NCI-H2029 (cell line): ENCODE data around the gene TRIM38.
A peak's percentile ranks its signal among the peaks of the same experiment; 100 is the strongest.

Experiments used
- DNase-seq: peaks from one replicate; lab custom pipeline; 2025; lab: John Stamatoyannopoulos, UW

The TRIM38 gene

DNA sequence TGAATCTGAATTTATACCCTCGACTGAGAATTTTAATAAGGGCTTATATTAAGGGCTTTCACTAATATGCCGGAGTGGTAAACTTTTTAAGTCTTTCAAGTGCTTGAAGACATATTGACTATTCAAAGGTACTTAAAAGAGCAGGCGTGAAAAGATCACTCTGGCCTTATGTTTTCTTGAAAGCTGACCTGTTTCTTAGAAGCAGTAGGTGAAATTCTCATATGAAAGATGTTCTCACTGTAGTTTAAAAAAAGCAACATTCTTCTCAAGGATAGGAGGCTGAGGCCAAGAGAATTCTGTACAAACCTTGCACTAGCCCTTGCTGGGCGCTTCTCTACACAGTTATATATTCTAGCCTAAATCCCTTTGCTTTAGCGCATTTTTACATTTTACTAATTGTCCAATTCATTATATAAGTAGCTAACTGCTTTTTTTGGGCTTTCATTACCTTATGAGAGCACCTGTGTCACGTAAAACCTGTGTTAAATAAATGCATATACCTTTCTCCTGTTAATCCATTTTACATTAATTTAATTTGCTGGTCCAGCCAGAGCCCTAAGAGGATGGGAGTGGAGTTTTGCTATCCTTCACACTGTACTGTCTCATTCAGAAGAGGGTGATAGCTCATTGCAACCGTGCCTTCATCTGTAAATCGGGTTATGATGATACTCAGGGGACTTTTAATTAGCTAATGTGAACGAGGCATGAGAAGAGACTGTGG, 65.0 kb downstream of the TRIM38 start:
- DNase-seq: no peak

DNA sequence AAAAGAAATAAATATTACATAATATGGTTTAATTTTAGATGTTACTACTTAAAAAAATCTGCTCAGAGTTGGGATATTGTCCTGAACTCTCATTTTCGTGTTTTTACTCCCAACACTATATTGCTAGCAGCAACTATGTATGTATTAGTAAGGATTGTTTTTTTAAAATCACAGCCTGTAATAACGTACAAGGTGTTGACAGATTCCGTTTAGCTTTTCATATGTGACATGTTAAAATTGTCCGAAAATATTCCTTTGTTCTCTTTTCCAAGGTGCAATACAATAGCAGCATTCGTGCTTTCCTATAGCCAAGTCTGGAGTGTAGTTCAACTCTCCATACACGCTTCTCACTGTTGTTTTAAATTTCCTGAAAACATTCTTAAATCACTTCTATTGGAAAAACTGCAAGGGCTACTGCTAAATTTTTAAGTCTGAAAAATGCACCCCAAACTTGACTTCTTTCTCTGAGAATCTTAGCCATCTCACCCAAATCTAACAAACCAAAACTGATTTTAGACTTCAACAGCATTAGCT, 65.7 kb downstream of the TRIM38 start:
- no peak for DNase-seq

DNA sequence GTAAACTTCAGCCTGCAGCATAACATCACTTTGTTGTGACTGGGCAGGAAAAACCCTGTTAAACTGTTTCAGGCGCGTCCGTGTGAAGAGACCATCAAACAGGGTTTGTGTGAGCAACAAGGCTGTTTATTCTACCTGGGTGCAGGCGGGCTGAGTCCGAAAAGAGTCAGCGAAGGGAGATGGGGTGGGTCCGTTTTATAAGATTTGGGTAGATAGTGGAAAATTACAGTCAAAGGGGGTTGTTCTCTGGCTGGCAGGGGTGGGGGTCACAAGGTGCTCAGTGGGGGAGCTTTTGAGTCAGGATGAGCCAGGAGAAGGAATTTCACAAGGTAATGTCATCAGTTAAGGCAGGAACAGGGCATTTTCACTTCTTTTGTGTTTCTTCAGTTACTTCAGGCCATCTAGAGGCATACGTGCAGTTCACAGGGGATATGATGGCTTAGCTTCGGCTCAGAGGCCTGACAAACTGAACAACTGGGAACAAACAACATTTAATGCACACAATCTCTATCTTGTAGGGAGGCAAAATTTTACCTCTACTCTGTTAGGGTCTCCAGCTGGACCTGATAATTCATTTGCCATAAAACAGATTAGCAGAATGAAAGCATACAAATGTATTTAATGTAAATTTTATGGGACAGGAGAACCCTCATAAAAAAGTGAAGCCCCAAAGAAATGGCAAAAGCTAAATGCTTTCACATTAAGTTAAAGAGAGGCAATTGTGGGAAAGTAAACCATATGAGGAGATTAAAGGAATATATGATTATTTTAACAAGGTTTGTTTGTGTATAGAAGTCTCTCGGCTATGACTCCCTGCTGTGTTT, 66.4 kb downstream of the TRIM38 start:
- no peak for DNase-seq

DNA sequence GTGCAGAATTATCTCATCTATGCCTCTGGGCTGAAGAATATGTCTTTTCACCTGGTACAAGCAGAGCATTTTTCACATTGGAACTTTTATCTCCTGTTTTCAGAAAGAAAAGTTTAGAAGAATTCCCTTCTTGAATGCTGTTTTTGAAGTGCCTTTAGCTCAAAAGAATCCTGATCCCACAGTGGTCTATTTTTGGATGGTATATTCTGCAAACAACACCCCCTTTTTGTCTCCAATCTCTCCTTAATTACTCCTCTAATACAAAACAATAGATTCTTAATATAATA, 66.9 kb downstream of the TRIM38 start:
- no peak for DNase-seq

DNA sequence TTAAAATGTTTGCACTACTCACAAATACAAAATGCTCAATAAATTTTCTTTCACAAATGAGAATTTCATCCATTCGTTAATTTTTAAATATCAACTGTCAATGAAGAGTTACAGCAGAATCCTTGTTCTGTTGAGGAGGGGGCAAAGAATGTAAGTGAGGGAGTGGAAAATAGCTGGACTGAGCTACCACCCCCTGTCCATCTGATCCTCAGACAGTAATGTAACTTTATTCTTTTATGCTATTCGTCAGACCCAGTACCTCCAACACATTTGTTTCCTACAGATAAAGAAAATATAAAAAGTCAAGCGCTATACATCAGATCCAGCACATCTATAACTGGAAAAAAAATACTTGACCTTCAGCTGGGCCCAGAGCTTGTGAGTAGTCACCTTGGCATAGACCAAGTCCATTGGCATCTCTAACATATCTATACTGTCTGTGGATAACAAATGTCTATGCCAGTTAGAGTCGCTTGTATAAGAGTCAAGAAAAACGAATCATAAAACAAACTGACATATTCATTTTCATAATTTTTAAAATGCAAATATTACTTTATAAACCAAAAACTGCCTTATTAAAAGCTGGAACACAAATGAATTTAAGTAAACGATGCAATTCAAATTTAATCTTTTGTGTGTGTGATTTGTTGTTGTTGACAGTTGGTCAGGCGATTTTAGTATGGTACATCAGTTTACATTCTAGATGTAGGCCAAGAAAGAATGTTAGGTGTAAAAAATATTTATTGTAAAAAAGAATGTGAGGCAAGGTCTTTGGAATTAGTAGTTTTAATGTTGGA, 67.5 kb downstream of the TRIM38 start:
- no peak for DNase-seq

DNA sequence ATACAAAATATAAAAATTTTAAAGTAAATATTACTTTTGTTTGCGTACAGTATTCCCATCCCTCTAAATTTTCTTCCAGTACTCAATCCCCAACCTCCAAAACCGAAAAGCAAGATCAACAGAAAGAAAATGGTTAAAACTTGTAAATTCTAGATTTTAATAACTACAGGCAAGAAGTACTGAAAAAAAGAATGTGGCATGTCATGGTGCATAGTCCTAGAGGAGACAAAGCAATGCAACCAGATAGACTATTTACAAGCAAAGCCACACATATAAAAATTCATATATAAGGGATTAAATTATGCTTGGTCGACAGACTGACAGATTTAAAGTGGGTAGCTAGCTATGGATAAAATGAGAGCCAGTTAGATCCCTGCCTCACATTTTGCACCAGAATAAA, 68.1 kb downstream of the TRIM38 start:
- no peak for DNase-seq

DNA sequence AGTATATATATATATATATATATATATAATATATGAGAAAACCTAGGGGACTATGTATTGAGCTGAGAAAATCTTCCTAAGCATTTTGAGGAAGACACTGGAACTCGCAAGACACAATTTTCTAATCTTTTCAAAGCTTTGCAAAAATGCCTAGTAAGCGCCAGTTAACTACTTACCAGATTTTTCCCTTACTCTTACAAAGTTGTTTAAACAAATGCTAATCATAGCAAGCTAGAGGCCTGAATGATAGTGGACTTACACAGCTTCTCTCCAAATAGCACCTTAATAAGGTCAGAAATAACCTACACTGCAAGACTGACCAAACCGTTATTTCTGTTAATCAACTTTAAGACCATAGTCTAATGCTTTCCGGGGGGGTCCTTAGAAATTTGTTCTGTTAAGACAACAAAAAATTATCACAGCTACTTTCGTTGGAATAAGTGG, 68.6 kb downstream of the TRIM38 start:
- no peak for DNase-seq

DNA sequence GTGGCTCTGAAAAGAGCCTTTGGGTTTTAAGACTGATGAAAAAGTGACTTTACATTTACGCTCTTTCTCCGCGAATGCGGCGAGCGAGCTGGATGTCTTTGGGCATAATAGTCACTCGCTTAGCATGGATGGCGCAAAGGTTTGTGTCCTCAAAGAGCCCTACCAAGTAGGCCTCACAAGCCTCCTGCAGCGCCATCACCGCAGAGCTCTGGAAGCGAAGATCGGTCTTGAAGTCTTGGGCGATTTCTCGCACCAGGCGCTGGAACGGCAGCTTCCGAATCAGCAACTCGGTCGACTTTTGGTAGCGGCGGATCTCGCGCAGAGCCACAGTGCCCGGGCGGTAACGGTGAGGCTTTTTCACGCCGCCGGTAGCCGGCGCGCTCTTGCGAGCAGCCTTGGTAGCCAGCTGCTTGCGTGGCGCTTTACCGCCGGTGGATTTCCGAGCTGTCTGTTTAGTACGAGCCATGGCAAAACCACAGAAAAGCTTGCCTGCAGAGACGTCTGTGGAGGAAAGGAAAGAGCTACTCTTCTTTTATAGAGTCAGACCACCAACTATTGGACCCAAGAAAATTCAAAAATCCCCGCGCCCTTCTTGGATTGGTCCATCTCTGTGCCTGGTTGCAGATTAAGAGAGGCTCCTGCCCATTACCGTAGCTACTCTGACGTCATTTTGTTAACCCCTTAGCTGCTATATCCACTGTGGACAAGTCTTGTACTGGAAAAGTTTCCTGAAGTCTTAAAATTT, 69.2 kb downstream of the TRIM38 start:
- DNase-seq: peak; percentile 99

DNA sequence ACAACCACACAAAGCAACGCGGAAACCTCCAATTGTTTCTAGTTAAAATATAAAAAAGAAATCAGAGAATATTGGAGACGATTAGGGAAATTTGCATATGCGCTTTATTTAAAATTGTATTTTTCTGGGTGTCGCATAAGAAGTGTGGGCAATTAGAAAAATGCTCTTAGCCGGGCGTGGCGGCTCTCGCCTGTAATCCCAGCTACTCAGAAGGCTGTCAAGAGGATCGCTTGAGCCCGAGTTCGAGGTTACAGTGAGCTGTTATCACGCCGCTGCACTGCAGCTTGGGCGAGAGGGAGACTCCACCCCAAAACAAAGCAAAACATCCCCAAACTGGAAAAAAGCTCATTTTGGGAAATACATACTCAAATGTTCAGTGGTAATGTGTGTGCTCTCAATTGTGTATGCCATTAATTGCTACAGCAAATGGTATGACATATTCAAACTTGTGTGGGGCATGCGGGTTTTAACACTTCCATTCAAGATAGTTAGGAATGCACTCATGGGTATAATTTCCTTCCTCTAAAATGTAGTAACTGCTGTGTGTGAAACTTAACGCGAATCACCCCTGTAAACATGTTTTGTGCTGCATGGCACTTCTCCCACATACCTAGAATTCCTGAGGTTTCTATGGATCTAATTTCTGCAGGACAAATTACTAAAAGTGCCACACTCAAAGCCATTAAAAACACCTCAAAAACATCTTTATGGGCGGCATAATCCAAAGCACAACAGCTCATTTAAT, 69.9 kb downstream of the TRIM38 start:
- DNase-seq: peak; percentile 62

DNA sequence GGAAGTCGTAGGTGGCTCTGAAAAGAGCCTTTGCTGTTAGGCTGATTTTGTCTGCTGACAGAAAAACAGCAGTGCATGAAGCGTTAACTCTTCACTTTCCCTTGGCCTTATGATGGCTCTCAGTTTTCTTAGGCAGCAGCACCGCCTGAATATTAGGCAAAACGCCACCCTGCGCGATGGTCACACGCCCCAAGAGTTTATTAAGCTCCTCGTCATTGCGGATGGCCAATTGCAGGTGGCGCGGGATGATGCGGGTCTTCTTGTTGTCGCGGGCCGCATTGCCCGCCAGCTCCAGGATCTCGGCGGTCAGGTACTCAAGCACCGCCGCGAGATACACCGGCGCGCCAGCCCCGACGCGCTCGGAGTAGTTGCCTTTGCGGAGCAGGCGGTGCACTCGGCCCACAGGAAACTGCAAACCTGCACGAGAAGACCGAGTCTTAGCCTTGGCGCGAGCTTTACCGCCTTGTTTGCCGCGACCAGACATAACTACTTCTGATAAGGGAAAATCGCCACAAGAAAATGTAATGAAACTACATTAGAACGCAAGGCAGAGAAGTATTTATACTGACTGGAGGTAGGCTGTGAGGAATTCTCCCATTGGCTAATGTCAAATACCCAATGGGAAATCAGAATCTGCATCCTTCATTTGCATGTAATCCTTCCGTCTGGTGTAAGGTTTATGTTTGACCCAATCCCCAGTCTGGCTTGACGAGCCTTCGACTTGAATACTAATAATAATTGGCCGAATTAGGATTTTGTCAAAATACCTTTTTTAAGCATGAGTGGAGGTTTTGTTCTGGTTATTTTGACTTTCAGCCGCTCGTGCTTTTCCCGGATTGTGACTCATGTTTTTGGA, 70.7 kb downstream of the TRIM38 start:
- peak; percentile 97 for DNase-seq

DNA sequence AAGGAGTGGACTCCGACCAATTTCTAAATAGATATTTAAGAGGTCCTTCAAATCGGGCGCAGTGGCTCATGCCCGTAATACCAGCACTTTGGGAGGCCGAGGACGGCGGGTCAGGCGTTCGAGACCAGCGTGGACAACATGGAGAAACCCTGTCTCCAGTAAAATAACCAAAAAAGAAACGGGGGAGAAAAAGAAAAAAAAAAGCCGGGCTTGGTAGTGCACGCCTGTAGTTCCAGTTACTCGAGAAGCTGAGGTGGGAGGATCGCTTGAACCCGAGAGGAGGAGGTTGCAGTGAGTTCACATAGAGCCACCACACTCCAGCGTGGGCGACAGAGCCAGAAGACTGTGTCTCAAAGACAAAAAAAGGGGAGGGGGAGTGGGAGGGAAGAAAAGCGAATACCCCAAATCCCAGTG, 71.3 kb downstream of the TRIM38 start:
- DNase-seq: no peak

DNA sequence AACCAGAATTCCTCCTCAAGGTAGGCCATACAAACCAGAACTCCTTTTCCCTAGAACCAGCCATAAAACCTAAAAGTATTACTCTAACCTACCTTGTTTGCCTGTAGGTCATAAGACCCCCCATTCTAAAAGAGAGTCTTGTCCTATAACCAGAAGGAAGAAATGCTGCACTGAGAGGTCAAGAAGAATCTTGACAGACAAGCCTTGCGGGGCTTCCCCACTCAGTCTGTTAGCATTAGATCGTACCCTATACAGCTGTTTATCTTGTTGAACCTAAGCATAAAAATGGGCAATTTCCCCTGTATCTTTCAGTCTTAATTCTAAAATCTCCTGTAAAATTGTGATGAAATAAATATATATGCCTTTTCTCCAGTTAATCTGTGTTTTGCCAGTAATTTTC, 72.3 kb downstream of the TRIM38 start:
- no peak for DNase-seq
